CD4-positive, alpha-beta T cell (primary cell): ENCODE results near the gene ITGA6. TPM values are rescaled to one million over a fixed set of nuclear protein-coding genes. Genes with fewer than 3 reads are reported as not detected.

Source experiments
- ATAC-seq: fragments of 200-7000 bp; cut with Tn5 transposase; one replicate; pipeline ENCODE4 v1.10.0; 2022; ENCODE audit warnings: mild to moderate bottlenecking; ENCODE audit not compliant: poor library complexity
- CTCF ChIA-PET: fragments of 350-600 bp; sonication (Branson Sonifier 250); formaldehyde crosslinking; loops from one replicate; lab custom pipeline; 2021; ENCODE audit warnings: antibody characterized with exemption, inconsistent platforms; lab: Charles Lee
- POLR2A ChIA-PET: fragments of 350-600 bp; sonication (Branson Sonifier 250); formaldehyde crosslinking; loops from one replicate; lab custom pipeline; 2021; ENCODE audit warnings: antibody characterized with exemption, inconsistent platforms; lab: Charles Lee
- DNase-seq, 14 experiments: peaks; one replicate each; pipeline ENCODE4 v3.0.0-alpha.2; 2013 to 2020; ENCODE audit warnings: mixed read lengths in 2 of 14
- H3K27ac ChIP-seq, 2 donors: one replicate each; pipeline versions ENCODE4 v1.5.1 to v1.7.0; 2013; ENCODE audit warnings: low read length in 2 of 2, low read depth in 1 of 2, mild to moderate bottlenecking in 1 of 2
- H3K27me3 ChIP-seq, 2 experiments: 1 replicate in 1 of 2; 2 replicates in 1 of 2; pipeline versions ENCODE4 v1.6.1 to v1.7.0; 2013; ENCODE audit warnings: low read length in 2 of 2, control low read depth in 1 of 2, mild to moderate bottlenecking in 1 of 2, moderate library complexity in 1 of 2; ENCODE audit not compliant: insufficient read depth in 2 of 2, control insufficient read depth in 1 of 2
- H3K36me3 ChIP-seq: one replicate; pipeline ENCODE4 v1.6.1; 2013; ENCODE audit warnings: low read length, control low read depth; ENCODE audit not compliant: insufficient read depth
- H3K4me1 ChIP-seq: one replicate; pipeline ENCODE4 v1.6.1; 2013; ENCODE audit warnings: low read length, control low read depth; ENCODE audit not compliant: insufficient read depth
- H3K4me3 ChIP-seq: one replicate; pipeline ENCODE4 v1.5.1; 2013; ENCODE audit warnings: mild to moderate bottlenecking, low read length, moderate library complexity
- H3K9me3 ChIP-seq, 2 experiments: 1 replicate in 1 of 2; 2 replicates in 1 of 2; pipeline versions ENCODE4 v1.6.1 to v1.7.0; 2013; ENCODE audit warnings: low read length in 2 of 2, mild to moderate bottlenecking in 2 of 2, control low read depth in 1 of 2, moderate library complexity in 1 of 2; ENCODE audit not compliant: control insufficient read depth in 1 of 2, insufficient read depth in 1 of 2
- H3K27ac Mint-ChIP-seq: one replicate; pipeline ENCODE4 v1.8.0; 2020; ENCODE audit warnings: mixed read lengths
- H3K27me3 Mint-ChIP-seq: one replicate; pipeline ENCODE4 v1.8.0; 2021; ENCODE audit warnings: mixed read lengths
- H3K36me3 Mint-ChIP-seq: one replicate; pipeline ENCODE4 v1.8.0; 2021; ENCODE audit warnings: low read depth, mixed read lengths
- H3K4me1 Mint-ChIP-seq: one replicate; pipeline ENCODE4 v1.8.0; 2021; ENCODE audit warnings: low read depth, mixed read lengths
- H3K4me3 Mint-ChIP-seq: one replicate; pipeline ENCODE4 v1.8.0; 2020; ENCODE audit warnings: mild to moderate bottlenecking, mixed read lengths
- H3K9me3 Mint-ChIP-seq: one replicate; pipeline ENCODE4 v1.8.0; 2020; ENCODE audit warnings: mixed read lengths
- intact Hi-C, 2 experiments: fragments of 100-400 bp; cut with DNase I in 1 of 2; cut with micrococcal nuclease in 1 of 2; formaldehyde crosslinking; loops; one replicate each; pipeline versions ENCODE4 v1.15.1 to v1.9.0; 2023 to 2025; cut with DNase I, micrococcal nuclease
- total RNA-seq, 174 experiments: library from RNA in 2 of 174; stranded (reverse) in 2 of 174; gene quantifications; one replicate each; pipeline ENCODE4 v1.2.3 and lab custom pipeline; 2021 to 2026
- TF ChIP-seq, protein P1 (sequence below): fragments of 200-600 bp; IDR thresholded peaks from one replicate; pipeline ENCODE4 v1.8.0; 2022; ENCODE audit warnings: antibody characterized with exemption, mild to moderate bottlenecking

Gene ITGA6
- total RNA-seq, 2 experiments from 2014 or later, result 53.5 to 58.0 TPM

DNA sequence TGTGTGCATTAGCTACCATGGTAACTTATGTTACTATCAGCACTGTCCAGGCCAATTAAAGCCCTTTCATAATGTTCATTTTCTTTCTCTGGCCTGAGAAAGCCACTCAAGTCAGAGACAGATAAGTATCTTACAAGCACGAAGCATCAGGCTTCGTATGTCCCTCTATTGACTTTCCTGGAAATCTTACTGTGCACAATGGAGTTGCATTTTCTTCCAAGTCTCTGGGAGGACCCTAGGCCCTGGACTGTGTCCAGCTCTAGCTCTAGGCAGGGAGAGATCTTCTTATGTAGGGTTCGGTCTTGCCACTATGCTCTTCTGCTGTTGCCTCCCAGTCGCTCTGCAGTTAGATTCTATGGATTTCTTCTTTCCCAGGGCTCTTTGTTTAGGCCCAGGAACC, 40.0 kb upstream of the ITGA6 start:
- Mint-ChIP-seq H3K4me1 (no peaks in the 10 kb centered on the region), H3K27ac (no peak overlapping the region), H3K36me3 (no peaks in the 10 kb centered on the region), H3K27me3 (no peaks in the 10 kb centered on the region), H3K4me3 (no peak overlapping the region), H3K9me3 (no peaks in the 10 kb centered on the region)
- H3K9me3 ChIP-seq, result peaks cover 0 to 3% of the 10 kb centered on the region in 2 experiments
- ATAC-seq (no peak), DNase-seq (no peak)
- no peak overlapping the region for H3K4me3 ChIP-seq
- no peak overlapping the region for H3K27ac ChIP-seq
- POLR2A ChIA-PET, result no interaction called here
- CTCF ChIA-PET, result no interaction called here
- TF ChIP-seq, protein P1, sequence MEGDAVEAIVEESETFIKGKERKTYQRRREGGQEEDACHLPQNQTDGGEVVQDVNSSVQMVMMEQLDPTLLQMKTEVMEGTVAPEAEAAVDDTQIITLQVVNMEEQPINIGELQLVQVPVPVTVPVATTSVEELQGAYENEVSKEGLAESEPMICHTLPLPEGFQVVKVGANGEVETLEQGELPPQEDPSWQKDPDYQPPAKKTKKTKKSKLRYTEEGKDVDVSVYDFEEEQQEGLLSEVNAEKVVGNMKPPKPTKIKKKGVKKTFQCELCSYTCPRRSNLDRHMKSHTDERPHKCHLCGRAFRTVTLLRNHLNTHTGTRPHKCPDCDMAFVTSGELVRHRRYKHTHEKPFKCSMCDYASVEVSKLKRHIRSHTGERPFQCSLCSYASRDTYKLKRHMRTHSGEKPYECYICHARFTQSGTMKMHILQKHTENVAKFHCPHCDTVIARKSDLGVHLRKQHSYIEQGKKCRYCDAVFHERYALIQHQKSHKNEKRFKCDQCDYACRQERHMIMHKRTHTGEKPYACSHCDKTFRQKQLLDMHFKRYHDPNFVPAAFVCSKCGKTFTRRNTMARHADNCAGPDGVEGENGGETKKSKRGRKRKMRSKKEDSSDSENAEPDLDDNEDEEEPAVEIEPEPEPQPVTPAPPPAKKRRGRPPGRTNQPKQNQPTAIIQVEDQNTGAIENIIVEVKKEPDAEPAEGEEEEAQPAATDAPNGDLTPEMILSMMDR, result no peak
- intact Hi-C loops, result no loop called here
- H3K27me3 ChIP-seq, result no peaks in the 10 kb centered on the region
- H3K4me1 ChIP-seq, result no peaks in the 10 kb centered on the region
- H3K36me3 ChIP-seq, result no peaks in the 10 kb centered on the region

DNA sequence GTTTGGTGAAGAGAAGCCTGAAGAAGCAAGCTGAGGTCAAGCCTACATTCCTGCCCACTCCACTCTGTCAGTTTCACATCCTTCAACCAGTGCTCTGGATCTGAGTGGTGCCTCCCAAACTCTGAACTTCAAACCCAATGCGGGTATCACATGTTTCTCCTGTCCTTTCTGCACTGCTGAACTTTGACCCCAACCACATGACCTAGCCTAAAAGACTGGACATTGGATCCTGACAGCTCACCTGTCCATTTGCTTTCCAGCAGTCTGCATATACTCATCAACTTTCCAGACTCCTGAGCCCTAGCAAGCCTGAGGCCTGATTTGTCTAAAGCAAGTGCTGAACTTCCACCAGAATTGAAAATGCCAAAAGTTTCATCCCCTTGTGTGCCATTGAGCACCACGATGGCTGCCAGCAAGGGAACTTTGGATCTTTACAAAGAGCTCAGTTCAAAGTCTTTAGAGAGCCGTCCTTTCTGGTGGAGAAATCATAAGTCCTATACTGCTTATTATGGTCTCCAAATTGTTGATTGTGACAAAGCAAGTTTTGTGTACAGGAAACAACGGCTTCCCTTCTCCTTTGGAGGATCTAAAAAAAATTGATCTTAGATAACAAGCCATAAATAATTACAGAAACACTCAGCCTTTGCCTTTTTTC, 37.6 kb upstream of the ITGA6 start:
- Mint-ChIP-seq H3K9me3 (no peaks in the 10 kb centered on the region), H3K4me3 (no peak overlapping the region), H3K36me3 (no peaks in the 10 kb centered on the region), H3K27me3 (no peaks in the 10 kb centered on the region), H3K27ac (no peak overlapping the region), H3K4me1 (no peaks in the 10 kb centered on the region)
- no peak for ATAC-seq
- CTCF ChIA-PET, result no interaction called here
- no peak for DNase-seq
- Histone ChIP-seq H3K4me1 (no peaks in the 10 kb centered on the region), H3K9me3 (peaks cover 0 to under 1% of the 10 kb centered on the region in 2 experiments), H3K4me3 (no peak overlapping the region), H3K27me3 (no peaks in the 10 kb centered on the region), H3K27ac (no peak overlapping the region), H3K36me3 (no peaks in the 10 kb centered on the region)
- POLR2A ChIA-PET, result no interaction called here
- TF ChIP-seq, protein P1, result no peak
- intact Hi-C loops, result no loop called here

- intact Hi-C loops, result no loop called here
- no peak overlapping the region for H3K27ac Mint-ChIP-seq
- TF ChIP-seq, protein P1, result no peak
- H3K27ac ChIP-seq, result no peak overlapping the region
- H3K4me1 Mint-ChIP-seq, result no peaks in the 10 kb centered on the region
- no peak overlapping the region for H3K4me3 ChIP-seq
- H3K9me3 ChIP-seq, result no peaks in the 10 kb centered on the region
- POLR2A ChIA-PET, result interaction anchor here (0.6 kb wide), 1 partner anchor 582 kb away, joined by 4 read pairs; no protein-coding TSS in a partner anchor
- H3K36me3 ChIP-seq, result no peaks in the 10 kb centered on the region
- no peaks in the 10 kb centered on the region for H3K27me3 ChIP-seq
- H3K9me3 Mint-ChIP-seq, result no peaks in the 10 kb centered on the region
- H3K4me1 ChIP-seq, result no peaks in the 10 kb centered on the region
- CTCF ChIA-PET, result no interaction called here
- DNase-seq (no peak), ATAC-seq (no peak)
- no peaks in the 10 kb centered on the region for H3K36me3 Mint-ChIP-seq
- no peaks in the 10 kb centered on the region for H3K27me3 Mint-ChIP-seq
- H3K4me3 Mint-ChIP-seq, result no peak overlapping the region
Measured at GRCh38 chr2:172394002-172394401, 33.4 kb upstream of the ITGA6 start.
